GDM1 (cell line): ENCODE measurements around the gene PTPN3.

ENCODE experiments used
- DNase-seq: peaks from one replicate; lab custom pipeline; 2025; lab: John Stamatoyannopoulos, UW

The PTPN3 gene

GRCh38 chr9:109477258-109478050 is 20.7 kb downstream of the PTPN3 start:
- no peak for DNase-seq

- DNase-seq: no peak
Observed at GRCh38 chr9:109476642-109477257, 21.4 kb downstream of the PTPN3 start.

- no peak for DNase-seq
Observed at GRCh38 chr9:109475526-109475925, 22.6 kb downstream of the PTPN3 start.

- no peak for DNase-seq
Observed at GRCh38 chr9:109474944-109475343, 23.2 kb downstream of the PTPN3 start.

GRCh38 chr9:109474170-109474569 is 23.9 kb downstream of the PTPN3 start:
- no peak for DNase-seq

- no peak for DNase-seq
Observed at GRCh38 chr9:109473329-109473728, 24.8 kb downstream of the PTPN3 start.

- DNase-seq: no peak
Observed at GRCh38 chr9:109471475-109472393, 26.4 kb downstream of the PTPN3 start.

GRCh38 chr9:109469646-109470358 is 28.3 kb downstream of the PTPN3 start:
- DNase-seq: peak; percentile 52

- DNase-seq: no peak
Observed at GRCh38 chr9:109468927-109469326, 29.2 kb downstream of the PTPN3 start.

- peak; percentile 23 for DNase-seq
Observed at GRCh38 chr9:109467936-109468335, 30.2 kb downstream of the PTPN3 start.

- no peak for DNase-seq
Observed at GRCh38 chr9:109466623-109467590, 31.2 kb downstream of the PTPN3 start.

- no peak for DNase-seq
Observed at GRCh38 chr9:109463924-109464625, 34.0 kb downstream of the PTPN3 start.

- no peak for DNase-seq
Observed at GRCh38 chr9:109460576-109460975, 37.5 kb downstream of the PTPN3 start.

- no peak for DNase-seq
Observed at GRCh38 chr9:109459423-109459822, 38.7 kb downstream of the PTPN3 start.

GRCh38 chr9:109458453-109459211 is 39.5 kb downstream of the PTPN3 start:
- no peak for DNase-seq

- DNase-seq: no peak
Observed at GRCh38 chr9:109456811-109457210, 41.3 kb downstream of the PTPN3 start.

- no peak for DNase-seq
Observed at GRCh38 chr9:109455861-109456260, 42.2 kb downstream of the PTPN3 start.

- no peak for DNase-seq
Observed at GRCh38 chr9:109455391-109455790, 42.7 kb downstream of the PTPN3 start.

- no peak for DNase-seq
Observed at GRCh38 chr9:109454601-109455155, 43.4 kb downstream of the PTPN3 start.
